Measurements from ENCODE around the gene CRACR2A.

CRACR2A gene

GRCh38 chr12:3622021-3622821 is 130.7 kb downstream of the CRACR2A start:
- in situ Hi-C loops (cut with HindIII; ENCODE audit: low sequenced_read_pairs), result no loop called here
- H3K4me3 ChIP-seq (ENCODE audit: low read depth, low read length), result no peak overlapping the region
- no peak for TF ChIP-seq CTCF (IDR thresholded peaks at IDR 0.05; ENCODE audit: low read depth, low read length)
- DNase-seq (ENCODE audit: low read depth, low spot score), result no peak

DNA sequence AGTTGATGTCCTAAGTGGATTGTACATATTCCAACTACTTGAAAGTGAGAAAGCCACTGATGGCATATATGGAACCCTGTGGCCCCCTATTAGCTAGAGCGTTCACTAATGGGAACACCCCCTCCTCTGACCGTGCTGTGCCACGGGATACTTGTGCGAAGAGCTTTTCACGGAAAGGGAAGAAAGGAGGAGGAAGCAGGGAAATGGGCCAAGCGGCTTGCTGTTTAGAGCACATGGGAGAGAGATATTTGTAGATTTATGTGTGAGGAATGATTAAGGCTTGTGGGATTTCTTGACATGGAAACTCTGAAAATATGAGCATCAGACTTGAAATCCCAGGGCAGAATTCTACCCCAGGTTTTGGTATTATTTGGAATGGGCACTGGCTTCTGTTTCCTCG is 132.1 kb downstream of the CRACR2A start:
- in situ Hi-C loops (cut with HindIII; ENCODE audit: low sequenced_read_pairs), result no loop called here
- DNase-seq (ENCODE audit: low read depth, low spot score), result no peak
- no peak overlapping the region for H3K4me3 ChIP-seq (ENCODE audit: low read depth, low read length)
- TF ChIP-seq CTCF (IDR thresholded peaks at IDR 0.05; ENCODE audit: low read depth, low read length), result no peak

GRCh38 chr12:3617565-3617964 is 135.3 kb downstream of the CRACR2A start:
- no peak overlapping the region for H3K4me3 ChIP-seq (ENCODE audit: low read depth, low read length)
- in situ Hi-C loops (cut with HindIII; ENCODE audit: low sequenced_read_pairs), result no loop called here
- no peak for DNase-seq (ENCODE audit: low read depth, low spot score)
- no peak for TF ChIP-seq CTCF (IDR thresholded peaks at IDR 0.05; ENCODE audit: low read depth, low read length)

DNA sequence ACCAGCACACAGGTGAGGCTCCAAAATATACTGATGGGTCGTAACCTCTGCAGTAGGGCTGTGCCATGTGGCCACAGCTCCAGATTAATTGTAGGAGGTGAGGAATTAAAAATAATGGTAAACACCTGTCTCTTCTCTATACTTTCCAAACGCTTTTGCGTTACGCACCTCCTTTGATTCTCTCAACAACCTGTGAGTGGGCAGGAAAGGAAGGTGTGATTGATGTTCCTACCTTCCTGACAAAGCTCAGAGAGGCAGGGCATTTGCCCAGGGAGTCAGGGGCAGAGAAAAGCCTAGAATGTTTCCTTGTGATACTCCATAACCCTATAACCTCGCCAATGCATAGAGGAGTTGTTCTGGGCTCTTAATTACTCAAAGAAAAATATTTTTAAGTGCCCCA is 137.0 kb downstream of the CRACR2A start:
- DNase-seq (ENCODE audit: low read depth, low spot score), result no peak
- in situ Hi-C loops (cut with HindIII; ENCODE audit: low sequenced_read_pairs), result no loop called here
- TF ChIP-seq CTCF (IDR thresholded peaks at IDR 0.05; ENCODE audit: low read depth, low read length), result no peak
- H3K4me3 ChIP-seq (ENCODE audit: low read depth, low read length), result no peak overlapping the region

DNA sequence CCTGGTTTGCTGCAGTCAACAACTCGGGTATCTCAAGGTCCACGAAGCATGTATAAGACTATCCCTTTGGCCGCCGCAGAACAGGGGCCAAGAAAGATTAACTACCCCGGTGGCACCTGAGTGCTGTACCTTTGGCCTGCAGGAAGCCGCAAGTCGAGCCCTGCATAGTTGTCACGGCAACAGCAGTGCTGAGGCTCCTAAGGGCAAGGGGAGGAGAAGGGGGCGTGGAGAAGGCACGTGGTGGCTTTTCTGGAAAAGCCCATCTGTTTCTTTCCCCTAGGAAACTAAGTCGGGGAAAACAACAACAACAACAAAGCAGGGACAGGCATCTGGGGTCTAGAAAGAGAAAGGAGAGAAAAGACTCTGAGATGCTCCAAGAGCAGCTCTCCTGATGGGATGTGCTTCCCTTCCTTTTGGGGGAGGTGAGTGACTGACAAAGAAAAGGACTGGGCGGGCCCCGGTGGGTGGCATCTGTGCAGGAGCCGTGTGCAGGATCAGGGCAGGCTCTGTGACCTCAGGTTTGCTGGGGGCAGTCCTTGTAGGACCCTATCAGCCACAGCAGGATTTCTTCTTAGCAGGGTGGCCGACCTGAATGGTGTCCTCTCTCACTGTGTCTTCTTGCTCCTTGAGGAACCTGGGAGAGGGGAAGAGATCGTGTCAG is 138.0 kb downstream of the CRACR2A start:
- in situ Hi-C loops (cut with HindIII; ENCODE audit: low sequenced_read_pairs), result no loop called here
- no peak for TF ChIP-seq CTCF (IDR thresholded peaks at IDR 0.05; ENCODE audit: low read depth, low read length)
- H3K4me3 ChIP-seq (ENCODE audit: low read depth, low read length), result no peak overlapping the region
- no peak for DNase-seq (ENCODE audit: low read depth, low spot score)

DNA sequence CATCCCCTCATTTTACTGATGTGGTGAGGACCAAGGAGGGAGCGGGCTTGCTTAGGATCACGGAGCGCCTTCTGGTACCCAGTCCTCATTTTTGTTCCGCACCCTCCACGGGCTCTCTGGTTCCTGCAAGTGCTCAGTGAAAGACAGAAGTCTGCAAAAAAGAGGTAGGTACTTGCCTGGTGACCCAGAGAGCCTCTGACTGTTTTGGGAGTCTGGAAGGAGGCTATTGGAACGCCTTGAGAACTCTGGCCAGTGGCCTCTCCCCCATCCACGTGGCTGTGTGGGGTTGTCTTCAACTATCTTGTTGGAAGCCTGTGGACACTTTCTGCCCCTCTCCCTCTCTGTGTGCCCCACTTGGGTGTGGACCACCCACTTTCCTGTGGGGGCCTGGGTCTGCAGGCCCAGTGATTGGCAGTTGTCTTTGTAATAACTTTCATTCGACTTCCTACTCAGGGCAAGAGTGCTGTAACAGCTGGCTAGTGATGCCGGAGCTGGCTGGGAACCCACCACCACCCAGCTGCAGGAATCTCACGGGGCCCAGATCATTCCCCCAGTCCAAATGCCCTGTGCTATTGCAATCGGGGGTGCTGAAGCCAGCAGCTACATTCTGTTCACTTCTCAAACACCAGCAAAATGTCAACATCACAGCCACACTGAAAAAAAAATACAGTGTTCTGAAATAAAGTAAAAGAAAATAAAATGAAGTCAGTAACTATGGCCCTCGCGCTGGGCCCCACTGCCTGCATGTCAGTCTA is 139.1 kb downstream of the CRACR2A start:
- DNase-seq (ENCODE audit: low read depth, low spot score), result no peak
- no peak for TF ChIP-seq CTCF (IDR thresholded peaks at IDR 0.05; ENCODE audit: low read depth, low read length)
- in situ Hi-C loops (cut with HindIII; ENCODE audit: low sequenced_read_pairs), result no loop called here
- no peak overlapping the region for H3K4me3 ChIP-seq (ENCODE audit: low read depth, low read length)

All from astrocyte of the spinal cord (primary cell).